ENCODE data around the gene RELN. TPM values are rescaled to one million over a fixed set of nuclear protein-coding genes. Genes with fewer than 3 reads are reported as not detected.

RELN gene
- total and polyA plus RNA-seq, 11 donors = 0.16 to 3.5 (median 1.3) TPM

DNA sequence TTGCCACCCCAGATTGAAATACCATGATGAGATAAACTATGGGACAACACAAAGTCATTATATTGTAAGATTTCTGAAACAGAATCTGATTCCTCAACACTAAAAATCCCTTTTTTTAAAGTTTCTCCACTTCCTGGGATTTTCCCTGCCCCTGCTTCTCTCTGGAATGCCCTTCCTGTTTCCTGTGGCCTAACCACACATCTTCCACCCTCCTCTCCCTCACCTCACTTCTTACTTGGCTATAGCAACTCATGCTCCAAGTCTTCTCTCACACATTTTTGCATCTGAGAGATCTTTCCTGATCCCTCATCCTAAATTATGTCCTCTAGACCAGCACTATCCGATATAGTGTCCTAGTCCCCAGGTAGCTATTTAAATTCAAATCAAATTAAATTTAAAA, 4.1 kb upstream of the RELN start:
- Histone ChIP-seq H3K27ac (no peak overlapping the region), H3K36me3 (no peaks in the 10 kb centered on the region), H3K9me3 (no peaks in the 10 kb centered on the region), H3K4me1 (peaks cover 0 to 23% (median 3%) of the 10 kb centered on the region in 12 donors), H3K27me3 (peaks cover 3 to 58% (median 26%) of the 10 kb centered on the region in 9 donors), H3K4me3 (no peak overlapping the region)
- intact Hi-C loops (cut with DNase I) = no loop called here
- ATAC-seq (no peak), DNase-seq (no peak)
- TF ChIP-seq, protein P1, sequence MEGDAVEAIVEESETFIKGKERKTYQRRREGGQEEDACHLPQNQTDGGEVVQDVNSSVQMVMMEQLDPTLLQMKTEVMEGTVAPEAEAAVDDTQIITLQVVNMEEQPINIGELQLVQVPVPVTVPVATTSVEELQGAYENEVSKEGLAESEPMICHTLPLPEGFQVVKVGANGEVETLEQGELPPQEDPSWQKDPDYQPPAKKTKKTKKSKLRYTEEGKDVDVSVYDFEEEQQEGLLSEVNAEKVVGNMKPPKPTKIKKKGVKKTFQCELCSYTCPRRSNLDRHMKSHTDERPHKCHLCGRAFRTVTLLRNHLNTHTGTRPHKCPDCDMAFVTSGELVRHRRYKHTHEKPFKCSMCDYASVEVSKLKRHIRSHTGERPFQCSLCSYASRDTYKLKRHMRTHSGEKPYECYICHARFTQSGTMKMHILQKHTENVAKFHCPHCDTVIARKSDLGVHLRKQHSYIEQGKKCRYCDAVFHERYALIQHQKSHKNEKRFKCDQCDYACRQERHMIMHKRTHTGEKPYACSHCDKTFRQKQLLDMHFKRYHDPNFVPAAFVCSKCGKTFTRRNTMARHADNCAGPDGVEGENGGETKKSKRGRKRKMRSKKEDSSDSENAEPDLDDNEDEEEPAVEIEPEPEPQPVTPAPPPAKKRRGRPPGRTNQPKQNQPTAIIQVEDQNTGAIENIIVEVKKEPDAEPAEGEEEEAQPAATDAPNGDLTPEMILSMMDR (IDR thresholded peaks at IDR 0.05) = no peak
- TF ChIP-seq POLR2A (IDR thresholded peaks at IDR 0.05) = no peak
- 88 to 93% (median 90%) methylated on average over 1 of the region's 1 CpG for WGBS, 4 donors

DNA sequence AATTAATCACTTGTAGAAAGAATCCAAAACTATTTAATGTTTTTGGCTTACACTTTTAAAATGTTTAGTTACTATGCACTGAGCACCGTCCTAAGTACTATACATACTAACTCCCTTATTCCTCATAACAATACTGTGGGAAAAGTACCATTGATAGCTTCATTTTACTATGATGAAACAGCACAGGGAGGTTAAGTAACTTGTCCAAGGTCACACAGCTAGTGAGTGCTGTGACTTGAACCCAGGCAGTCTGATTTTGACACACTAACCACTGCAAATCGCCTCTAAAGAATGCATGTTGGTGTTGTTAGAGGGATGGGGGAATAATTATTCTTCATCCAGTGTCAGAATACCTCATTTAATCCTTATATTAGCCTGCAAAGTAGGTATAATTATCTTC, 1.9 kb upstream of the RELN start:
- Histone ChIP-seq H3K36me3 (no peaks in the 10 kb centered on the region), H3K4me1 (peaks cover 0 to 23% (median 3%) of the 10 kb centered on the region in 12 donors), H3K27me3 (peaks cover 7 to 73% (median 41%) of the 10 kb centered on the region in 9 donors), H3K27ac (no peak overlapping the region), H3K4me3 (no peak overlapping the region), H3K9me3 (no peaks in the 10 kb centered on the region)
- intact Hi-C loops (cut with DNase I) = no loop called here
- DNase-seq = no peak
- WGBS, 4 donors = 69 to 84% (median 75%) methylated on average over 2 of the region's 2 CpGs
- ATAC-seq = no peak
- TF ChIP-seq POLR2A (IDR thresholded peaks at IDR 0.05) = no peak
- TF ChIP-seq, protein P1 (IDR thresholded peaks at IDR 0.05) = no peak

DNA sequence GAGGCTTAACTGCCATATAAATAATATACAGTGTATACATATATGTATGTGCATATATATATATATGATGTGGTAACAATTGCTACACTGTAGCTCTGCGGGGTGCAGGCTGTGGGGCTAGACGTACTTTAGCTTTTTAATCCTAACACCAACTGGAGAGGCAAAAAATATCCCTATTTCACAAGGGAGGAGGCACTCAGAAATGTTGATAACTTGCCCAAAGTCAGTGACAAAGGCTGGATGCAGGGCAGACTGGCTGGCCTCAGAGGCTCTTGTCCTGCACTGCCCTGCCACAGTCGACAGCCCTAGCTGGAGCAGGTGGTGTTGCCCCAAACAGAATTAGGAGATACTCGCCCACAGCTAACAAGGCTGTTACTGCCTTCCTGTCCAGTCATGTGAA, 1.5 kb upstream of the RELN start:
- H3K4me3 ChIP-seq = peak overlapping the region in 1 of 12 donors; percentile 42
- WGBS, 4 donors = 41 to 65% (median 48%) methylated on average over 4 of the region's 4 CpGs
- peaks cover 0 to 23% (median 3%) of the 10 kb centered on the region in 12 donors for H3K4me1 ChIP-seq

DNA sequence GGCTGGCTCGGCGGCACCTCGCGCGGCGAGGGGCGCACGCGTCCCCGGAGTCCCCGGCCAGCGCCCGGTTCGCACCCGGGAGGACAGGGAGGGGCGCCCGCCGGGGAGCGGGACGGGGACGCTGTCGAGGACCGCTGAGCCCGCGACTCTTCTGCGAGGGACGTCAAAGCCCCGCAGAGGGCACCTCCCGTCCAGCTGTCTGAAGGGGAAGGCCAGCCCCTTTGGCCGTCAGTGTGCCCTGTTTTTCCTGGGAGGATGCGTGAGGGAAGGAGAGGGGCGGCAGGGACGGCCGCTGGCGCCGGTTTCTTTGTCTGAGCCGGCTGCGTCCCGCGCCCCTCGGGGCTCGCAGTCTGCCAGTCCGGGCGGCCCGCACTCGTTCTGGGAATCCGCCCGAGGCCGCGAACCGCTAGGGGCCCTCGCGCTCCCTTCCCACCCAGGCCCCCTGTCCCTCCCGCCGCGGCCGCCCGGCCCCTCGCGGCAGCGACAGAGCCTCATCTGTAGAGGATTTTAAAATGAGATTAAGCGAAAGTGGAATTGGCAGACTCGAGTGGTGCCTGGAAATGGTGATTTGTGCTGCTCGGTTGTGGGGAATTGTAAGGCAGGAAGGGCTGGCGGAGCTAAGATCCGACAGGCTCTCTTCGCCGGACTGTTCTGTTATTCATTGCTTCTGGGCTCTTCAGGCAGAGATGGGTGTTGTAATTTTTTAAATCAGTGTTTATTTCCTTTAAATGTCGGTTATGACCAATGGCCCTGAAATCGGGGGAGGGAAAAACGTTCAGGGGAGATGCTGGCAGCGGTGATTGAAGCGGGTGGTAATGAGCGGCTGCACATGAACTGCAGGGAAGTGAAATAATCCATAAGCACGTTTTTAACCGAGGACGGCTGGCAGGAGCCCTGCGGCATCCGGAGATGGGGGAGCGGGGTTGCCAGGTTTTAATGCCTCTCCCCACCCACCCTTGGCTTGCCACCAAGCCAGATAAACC, 618 bp upstream of the RELN start:
- DNase-seq = no peak
- TF ChIP-seq, protein P1 (IDR thresholded peaks at IDR 0.05) = no peak
- no peak for TF ChIP-seq POLR2A (IDR thresholded peaks at IDR 0.05)
- H3K9me3 ChIP-seq = no peaks in the 10 kb centered on the region
- intact Hi-C loops (cut with DNase I) = no loop called here
- no peak for ATAC-seq
- peaks cover 7 to 80% (median 41%) of the 10 kb centered on the region in 9 donors for H3K27me3 ChIP-seq
- no peaks in the 10 kb centered on the region for H3K36me3 ChIP-seq
- H3K4me3 ChIP-seq = peak overlapping the region; percentile 21 to 56 (median 42)
- 0 to 1% (median 1%) methylated on average over 30 to 80 of the region's 80 CpGs for WGBS, 4 donors
- no peak overlapping the region for H3K27ac ChIP-seq
- H3K4me1 ChIP-seq = peaks cover 0 to 23% (median 3%) of the 10 kb centered on the region in 12 donors

More for the DNA sequence above, 1.5 kb upstream of the RELN start:
- intact Hi-C loops (cut with DNase I) = no loop called here
- Histone ChIP-seq H3K9me3 (no peaks in the 10 kb centered on the region), H3K27ac (no peak overlapping the region), H3K27me3 (peaks cover 7 to 74% (median 41%) of the 10 kb centered on the region in 9 donors), H3K36me3 (no peaks in the 10 kb centered on the region)
- no peak for TF ChIP-seq POLR2A (IDR thresholded peaks at IDR 0.05)
- TF ChIP-seq, protein P1 (IDR thresholded peaks at IDR 0.05) = no peak
- no peak for ATAC-seq
- DNase-seq = no peak

All from heart left ventricle (tissue), 16 donors.